ENCODE results near the gene METTL2B.
"Not testable (repeated sequence)": the region's sequence is repeated elsewhere in the genome, so short reads cannot be mapped to it uniquely, and the experiment has no call there.

GRCh38 chr7:128523932-128524524, 47.5 kb downstream of the METTL2B start:
- not testable (repeated sequence) for TF ChIP-seq CTCF, EZH2 (IDR thresholded peaks at IDR 0.05)

All from neural progenitor cell (in vitro differentiated cells).